GM20000 (cell line): ENCODE measurements around the gene COL5A1.

Experiments used
- DNase-seq: peaks from one replicate; pipeline ENCODE4 v3.0.0; 2012; ENCODE audit warnings: low spot score
- TF ChIP-seq, protein P1 (sequence below): IDR thresholded peaks from 2 replicates; pipeline ENCODE4 v1.5.1; 2012; ENCODE audit warnings: mild to moderate bottlenecking, control low read depth; ENCODE audit errors: extremely low read depth, missing control alignments

Gene COL5A1

DNA sequence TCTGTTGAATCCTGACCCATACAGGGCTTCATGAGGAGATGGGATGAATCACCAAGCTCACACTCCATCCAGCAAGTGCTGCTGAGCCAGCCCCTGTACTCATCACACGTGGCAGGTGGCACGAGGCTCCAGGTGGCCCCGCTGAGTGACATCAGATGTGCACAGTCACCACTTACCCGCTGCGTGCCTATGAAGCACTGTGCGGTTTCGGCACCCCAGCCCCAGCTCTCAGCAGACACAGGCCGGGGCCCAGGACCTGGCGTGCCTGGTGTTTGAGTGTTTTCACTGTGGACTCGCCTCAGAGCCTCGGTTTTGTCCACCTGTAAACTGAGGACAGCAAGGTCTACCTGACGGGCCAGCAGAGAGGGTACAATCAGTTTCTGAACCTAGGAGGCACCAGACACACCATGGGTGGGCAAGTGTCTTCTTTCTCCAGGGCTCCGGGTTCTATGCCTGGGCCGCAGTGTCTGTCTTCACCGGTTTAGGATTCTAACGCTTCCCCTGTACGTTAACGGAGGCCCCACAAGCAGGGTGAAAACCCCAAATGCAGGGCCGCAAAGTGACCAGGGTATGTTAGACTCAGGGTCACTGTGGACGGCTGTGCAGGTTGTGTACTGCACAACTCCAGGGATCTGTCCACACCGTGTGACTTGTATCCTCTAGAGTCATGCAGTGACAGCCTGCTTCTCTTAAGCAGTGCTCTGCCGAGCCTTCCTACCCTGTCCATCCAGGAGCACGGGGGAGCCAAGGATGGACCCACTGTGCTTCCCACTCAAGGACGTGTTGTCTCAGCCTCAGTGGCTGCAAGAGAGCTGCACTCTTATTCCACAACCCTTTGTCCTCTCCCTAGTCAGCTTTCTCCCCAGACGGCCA lies 44.3 kb upstream of the COL5A1 start:
- TF ChIP-seq, protein P1, sequence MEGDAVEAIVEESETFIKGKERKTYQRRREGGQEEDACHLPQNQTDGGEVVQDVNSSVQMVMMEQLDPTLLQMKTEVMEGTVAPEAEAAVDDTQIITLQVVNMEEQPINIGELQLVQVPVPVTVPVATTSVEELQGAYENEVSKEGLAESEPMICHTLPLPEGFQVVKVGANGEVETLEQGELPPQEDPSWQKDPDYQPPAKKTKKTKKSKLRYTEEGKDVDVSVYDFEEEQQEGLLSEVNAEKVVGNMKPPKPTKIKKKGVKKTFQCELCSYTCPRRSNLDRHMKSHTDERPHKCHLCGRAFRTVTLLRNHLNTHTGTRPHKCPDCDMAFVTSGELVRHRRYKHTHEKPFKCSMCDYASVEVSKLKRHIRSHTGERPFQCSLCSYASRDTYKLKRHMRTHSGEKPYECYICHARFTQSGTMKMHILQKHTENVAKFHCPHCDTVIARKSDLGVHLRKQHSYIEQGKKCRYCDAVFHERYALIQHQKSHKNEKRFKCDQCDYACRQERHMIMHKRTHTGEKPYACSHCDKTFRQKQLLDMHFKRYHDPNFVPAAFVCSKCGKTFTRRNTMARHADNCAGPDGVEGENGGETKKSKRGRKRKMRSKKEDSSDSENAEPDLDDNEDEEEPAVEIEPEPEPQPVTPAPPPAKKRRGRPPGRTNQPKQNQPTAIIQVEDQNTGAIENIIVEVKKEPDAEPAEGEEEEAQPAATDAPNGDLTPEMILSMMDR: no peak
- no peak for DNase-seq

DNA sequence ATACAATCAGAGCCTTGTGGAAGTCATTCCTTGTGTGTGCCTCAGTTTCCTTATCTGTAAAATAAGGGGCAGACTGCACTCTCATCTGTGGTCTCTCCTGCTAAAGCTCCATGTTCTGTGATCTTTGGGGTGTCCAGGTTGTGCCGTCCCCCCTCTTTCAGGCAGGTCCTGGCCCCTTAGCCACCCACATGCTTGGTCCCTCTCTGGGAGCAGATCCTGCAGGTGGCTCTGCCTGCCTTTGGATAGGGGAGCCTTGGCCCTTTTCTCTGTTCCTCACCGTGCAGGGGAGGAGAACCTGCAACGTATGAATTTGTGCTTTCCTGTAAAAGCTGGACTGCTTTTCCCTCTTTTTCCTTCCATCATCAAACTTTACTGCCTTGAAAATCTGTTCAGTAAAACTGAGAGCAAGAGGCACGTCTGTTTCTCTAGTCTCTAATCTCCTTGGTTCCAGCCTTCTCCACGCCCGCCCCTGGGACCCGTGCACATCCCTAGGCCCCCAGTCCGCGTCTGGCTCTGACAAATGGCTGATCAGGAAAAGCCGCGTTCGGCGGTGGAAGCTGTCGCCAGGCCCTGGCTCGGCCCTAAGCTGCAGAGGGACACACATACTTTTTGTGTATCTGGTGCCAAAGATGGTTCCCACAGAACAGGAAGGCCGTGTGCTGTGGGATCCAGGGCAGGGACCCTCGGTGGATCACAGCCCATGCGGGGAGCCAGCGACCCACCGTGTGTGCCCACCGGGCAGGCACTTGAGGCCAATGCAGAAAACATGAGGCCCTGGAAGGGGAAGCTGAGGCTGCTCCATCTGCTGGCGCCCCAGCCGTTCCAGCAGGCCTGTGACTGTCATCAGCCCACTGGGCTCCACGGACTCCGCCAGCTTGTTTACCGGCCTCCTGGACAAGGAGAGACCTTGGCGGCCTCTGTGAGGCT lies 43.4 kb upstream of the COL5A1 start:
- DNase-seq: no peak
- TF ChIP-seq, protein P1: no peak

DNA sequence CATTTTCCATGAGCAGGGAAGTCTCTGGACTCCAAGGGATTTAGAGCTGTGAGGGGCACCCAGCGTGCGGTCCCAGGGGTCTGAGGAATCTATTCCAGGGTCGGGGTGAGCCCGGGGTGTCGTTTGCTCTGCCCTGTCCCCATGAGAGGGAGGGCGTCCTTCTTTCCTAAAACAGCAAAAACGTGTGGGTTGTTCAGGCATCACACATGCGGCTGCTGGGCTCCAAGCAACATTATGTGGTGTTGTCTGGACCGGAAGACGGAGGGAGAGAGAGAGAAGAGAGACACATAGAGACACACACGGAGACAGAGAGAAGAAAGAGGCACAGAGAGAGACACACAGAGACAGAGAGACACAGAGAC lies 42.7 kb upstream of the COL5A1 start:
- DNase-seq: no peak
- TF ChIP-seq, protein P1: no peak

DNA sequence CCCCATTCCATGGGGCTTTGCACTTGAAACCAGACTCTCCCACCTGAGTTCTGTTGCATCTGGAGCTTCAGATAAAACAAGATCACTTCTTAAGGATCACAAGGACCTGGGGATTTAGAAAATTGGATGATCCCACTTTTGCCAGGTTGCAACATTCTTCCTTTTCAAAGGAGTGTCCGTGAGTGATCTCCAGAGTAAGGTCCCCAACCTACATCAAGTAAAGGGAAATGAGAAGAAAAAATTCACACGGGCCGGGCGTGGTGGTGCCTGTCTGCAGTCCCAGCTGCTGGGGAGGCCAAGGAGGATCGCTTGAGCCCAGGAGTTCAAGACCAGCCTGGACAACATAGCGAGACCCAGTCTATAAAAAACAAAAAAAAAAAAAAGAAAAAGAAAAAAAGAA lies 41.2 kb upstream of the COL5A1 start:
- no peak for DNase-seq
- TF ChIP-seq, protein P1: no peak

DNA sequence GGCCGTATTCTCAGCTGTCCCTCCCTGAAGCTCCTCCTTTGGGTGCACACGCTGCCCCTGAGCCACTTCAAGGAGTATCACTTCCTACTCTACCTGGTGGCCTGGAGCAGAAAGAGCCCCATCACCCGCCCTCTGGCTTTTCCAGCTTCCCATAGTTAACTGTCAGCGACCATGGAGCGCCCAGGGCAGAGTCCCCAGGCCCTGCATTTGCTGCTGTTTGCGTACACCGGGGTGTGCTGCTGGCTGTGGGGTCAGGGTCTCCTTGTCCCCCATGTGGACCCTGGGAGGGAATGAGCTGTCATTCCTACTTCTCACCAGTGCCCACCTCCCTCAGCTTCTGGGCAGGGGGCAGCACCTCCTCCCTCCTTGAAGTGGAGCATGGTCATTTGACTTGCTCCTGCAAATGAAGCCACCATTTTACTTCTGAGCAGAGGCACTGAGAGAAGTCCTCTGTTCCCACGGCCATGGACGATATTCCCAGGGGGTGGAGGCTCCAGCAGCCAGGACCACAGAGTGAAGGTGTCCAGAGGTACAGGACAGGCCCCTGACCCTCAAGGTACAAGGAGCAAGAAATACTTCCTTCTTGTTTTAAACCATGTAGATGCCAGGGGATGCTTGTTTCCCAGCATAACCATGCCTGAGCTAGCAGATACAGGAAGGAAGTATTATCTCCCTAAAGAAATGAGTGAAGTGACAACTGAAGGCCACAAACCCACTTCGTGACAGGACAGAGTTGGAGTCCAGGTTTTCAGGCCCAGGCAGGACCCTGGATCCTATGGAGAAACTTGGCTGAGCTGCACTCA lies 40.6 kb upstream of the COL5A1 start:
- TF ChIP-seq, protein P1: no peak
- DNase-seq: no peak

DNA sequence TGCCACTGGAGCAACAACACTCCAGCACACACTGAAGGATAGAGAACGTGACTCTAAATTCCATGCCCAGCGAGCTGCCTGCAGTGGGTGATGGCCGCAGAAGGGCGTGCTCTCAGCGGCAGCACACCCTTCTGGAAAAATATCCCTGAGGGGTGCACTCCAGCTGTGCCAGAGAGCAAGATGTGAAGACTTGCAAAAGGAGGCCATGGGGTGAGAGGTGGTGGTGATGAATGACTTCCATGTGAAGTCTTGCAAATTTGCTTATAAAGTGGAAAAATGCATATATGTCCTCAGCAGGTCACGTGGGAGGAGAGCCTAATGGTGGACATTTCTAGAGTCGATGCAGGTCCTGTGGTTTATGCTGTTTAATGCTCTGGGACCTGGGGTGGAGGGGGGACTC lies 39.8 kb upstream of the COL5A1 start:
- DNase-seq: no peak
- TF ChIP-seq, protein P1: no peak
